OCI-LY1 (cell line): ENCODE measurements around the gene PLAAT5.

Experiments
- H2AFZ ChIP-seq: fragments of 200-600 bp; sonication (generic), shearing (Covaris generic); 2 replicates; pipeline ENCODE4 v1.6.0; 2014; ENCODE audit warnings: antibody characterized with exemption, mild to moderate bottlenecking, low read length
- H3F3A ChIP-seq: fragments of 200-600 bp; sonication (generic), shearing (Covaris generic); 2 replicates; pipeline ENCODE4 v1.6.0; 2014; ENCODE audit warnings: mild to moderate bottlenecking, antibody characterized with exemption, low read length, moderate library complexity; ENCODE audit not compliant: insufficient read depth
- H3K27ac ChIP-seq: fragments of 200-600 bp; sonication (generic); 2 replicates; pipeline ENCODE4 v1.5.1; 2014; ENCODE audit warnings: low read length, mixed run types, mild to moderate bottlenecking, low read depth; ENCODE audit not compliant: poor library complexity, severe bottlenecking
- H3K27me3 ChIP-seq: fragments of 200-600 bp; sonication (generic); 2 replicates; pipeline ENCODE4 v1.6.0; 2014; ENCODE audit warnings: antibody characterized with exemption, mild to moderate bottlenecking, low read length, moderate library complexity; ENCODE audit not compliant: insufficient read depth
- H3K36me3 ChIP-seq: fragments of 200-600 bp; sonication (generic); 2 replicates; pipeline ENCODE4 v1.6.1; 2014; ENCODE audit warnings: mild to moderate bottlenecking, antibody characterized with exemption, low read length, moderate library complexity, mixed read lengths; ENCODE audit not compliant: insufficient read depth
- H3K4me1 ChIP-seq: fragments of 200-600 bp; sonication (generic); 2 replicates; pipeline ENCODE4 v1.5.1; 2014; ENCODE audit warnings: mild to moderate bottlenecking, low read length, moderate library complexity; ENCODE audit not compliant: insufficient read depth, severe bottlenecking
- H3K4me2 ChIP-seq: fragments of 200-600 bp; sonication (generic), shearing (Covaris generic); 2 replicates; pipeline ENCODE4 v1.6.1; 2014; ENCODE audit warnings: low read length
- H3K4me3 ChIP-seq: fragments of 200-600 bp; sonication (generic); 2 replicates; pipeline ENCODE4 v1.5.1; 2014; ENCODE audit warnings: low read length, low read depth, mild to moderate bottlenecking, mixed read lengths; ENCODE audit not compliant: poor library complexity, severe bottlenecking
- H3K79me2 ChIP-seq: fragments of 200-600 bp; shearing (Covaris generic); 2 replicates; pipeline ENCODE4 v1.6.1; 2016; ENCODE audit warnings: mixed run types, low read length, mixed read lengths; ENCODE audit not compliant: insufficient read depth
- H3K9ac ChIP-seq: fragments of 200-600 bp; sonication (generic), shearing (Covaris generic); 2 replicates; pipeline ENCODE4 v1.6.1; 2014; ENCODE audit warnings: mild to moderate bottlenecking, low read length, mixed read lengths
- H3K9me2 ChIP-seq: fragments of 200-600 bp; sonication (generic), shearing (Covaris generic); 2 replicates; pipeline ENCODE4 v1.6.1; 2014; ENCODE audit warnings: low read depth, mild to moderate bottlenecking, low read length, mixed read lengths
- H3K9me3 ChIP-seq: fragments of 200-600 bp; shearing (Covaris generic); 2 replicates; pipeline ENCODE4 v1.6.1; 2014; ENCODE audit warnings: low read length, mixed read lengths
- H4K20me1 ChIP-seq: fragments of 200-600 bp; sonication (generic), shearing (Covaris generic); 2 replicates; pipeline ENCODE4 v1.6.0; 2016; ENCODE audit warnings: mild to moderate bottlenecking, low read length; ENCODE audit not compliant: insufficient read depth
- EZH2 ChIP-seq: fragments of 200-600 bp; sonication (generic), shearing (Covaris generic); IDR thresholded peaks from 2 replicates; pipeline ENCODE4 v1.8.0; 2017; ENCODE audit warnings: borderline replicate concordance, mixed run types, mild to moderate bottlenecking, antibody characterized with exemption, low read length, moderate library complexity, mixed read lengths
- TF ChIP-seq, protein P1 (sequence below): fragments of 200-600 bp; sonication (generic), shearing (Covaris generic); IDR thresholded peaks from 2 replicates; pipeline ENCODE4 v1.5.1; 2017; ENCODE audit warnings: mild to moderate bottlenecking, antibody characterized with exemption, low read length, moderate library complexity, mixed read lengths

The PLAAT5 gene

DNA sequence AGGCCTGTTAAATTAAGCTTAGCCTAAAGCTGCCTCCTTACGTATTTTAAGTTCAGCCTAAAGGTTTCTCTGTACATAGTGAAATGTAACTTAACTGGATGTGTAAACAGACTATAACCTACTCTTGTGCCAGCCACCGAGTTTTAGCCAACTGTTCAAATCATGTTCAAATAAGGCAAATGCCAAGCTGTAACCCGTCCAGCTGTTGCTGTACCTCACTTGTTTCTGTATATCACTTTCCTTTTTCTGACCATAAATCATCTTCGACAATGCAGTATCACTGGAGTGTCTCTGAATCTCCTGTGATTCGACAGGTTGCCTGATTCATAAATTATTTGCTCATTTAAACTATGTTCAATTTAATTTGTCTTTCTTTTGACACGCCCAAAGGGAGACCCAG lies 4.0 kb upstream of the PLAAT5 start:
- Histone ChIP-seq H3K27ac (no peak overlapping the region), H3K79me2 (no peaks in the 10 kb centered on the region), H3F3A (no peaks in the 10 kb centered on the region), H3K9me2 (no peaks in the 10 kb centered on the region), H3K4me3 (no peak overlapping the region), H3K9me3 (peaks cover 2% of the 10 kb centered on the region; the same call in 1 of the 2 replicates), H4K20me1 (no peaks in the 10 kb centered on the region), H2AFZ (no peak overlapping the region), H3K9ac (no peak overlapping the region), H3K27me3 (no peaks in the 10 kb centered on the region), H3K36me3 (no peaks in the 10 kb centered on the region; the same call in 1 of the 2 replicates), H3K4me1 (no peaks in the 10 kb centered on the region), H3K4me2 (no peak overlapping the region)
- TF ChIP-seq, protein P1, sequence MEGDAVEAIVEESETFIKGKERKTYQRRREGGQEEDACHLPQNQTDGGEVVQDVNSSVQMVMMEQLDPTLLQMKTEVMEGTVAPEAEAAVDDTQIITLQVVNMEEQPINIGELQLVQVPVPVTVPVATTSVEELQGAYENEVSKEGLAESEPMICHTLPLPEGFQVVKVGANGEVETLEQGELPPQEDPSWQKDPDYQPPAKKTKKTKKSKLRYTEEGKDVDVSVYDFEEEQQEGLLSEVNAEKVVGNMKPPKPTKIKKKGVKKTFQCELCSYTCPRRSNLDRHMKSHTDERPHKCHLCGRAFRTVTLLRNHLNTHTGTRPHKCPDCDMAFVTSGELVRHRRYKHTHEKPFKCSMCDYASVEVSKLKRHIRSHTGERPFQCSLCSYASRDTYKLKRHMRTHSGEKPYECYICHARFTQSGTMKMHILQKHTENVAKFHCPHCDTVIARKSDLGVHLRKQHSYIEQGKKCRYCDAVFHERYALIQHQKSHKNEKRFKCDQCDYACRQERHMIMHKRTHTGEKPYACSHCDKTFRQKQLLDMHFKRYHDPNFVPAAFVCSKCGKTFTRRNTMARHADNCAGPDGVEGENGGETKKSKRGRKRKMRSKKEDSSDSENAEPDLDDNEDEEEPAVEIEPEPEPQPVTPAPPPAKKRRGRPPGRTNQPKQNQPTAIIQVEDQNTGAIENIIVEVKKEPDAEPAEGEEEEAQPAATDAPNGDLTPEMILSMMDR: no peak
- no peak for TF ChIP-seq EZH2

DNA sequence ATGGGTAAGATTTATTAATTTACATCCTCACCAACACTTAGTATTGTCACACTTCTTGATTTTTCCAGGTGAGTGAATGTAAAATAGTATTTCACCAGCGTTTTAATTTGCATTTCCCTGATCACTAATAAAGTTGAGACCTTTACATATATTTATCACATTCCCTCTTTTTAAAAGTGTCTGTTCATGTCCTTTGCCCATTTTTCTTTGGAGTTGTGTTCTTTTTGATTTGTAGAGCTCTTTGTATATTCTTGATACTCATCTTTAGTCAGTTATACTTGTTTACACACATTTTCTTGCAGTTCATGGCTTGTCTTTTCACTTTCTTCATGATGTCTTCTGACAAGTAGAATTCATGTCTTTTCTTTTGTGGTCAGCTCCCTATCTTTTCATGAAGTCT lies 2.2 kb upstream of the PLAAT5 start:
- no peaks in the 10 kb centered on the region for H3K27me3 ChIP-seq
- H3K4me2 ChIP-seq: no peak overlapping the region
- no peak for TF ChIP-seq EZH2
- TF ChIP-seq, protein P1: no peak
- no peak overlapping the region for H3K4me3 ChIP-seq
- no peaks in the 10 kb centered on the region for H3K9me3 ChIP-seq
- H4K20me1 ChIP-seq: no peaks in the 10 kb centered on the region
- no peak overlapping the region for H3K9ac ChIP-seq
- no peaks in the 10 kb centered on the region for H3F3A ChIP-seq
- no peaks in the 10 kb centered on the region for H3K4me1 ChIP-seq
- H3K27ac ChIP-seq: no peak overlapping the region
- no peaks in the 10 kb centered on the region for H3K36me3 ChIP-seq
- no peaks in the 10 kb centered on the region for H3K9me2 ChIP-seq
- no peaks in the 10 kb centered on the region for H3K79me2 ChIP-seq
- no peak overlapping the region for H2AFZ ChIP-seq

DNA sequence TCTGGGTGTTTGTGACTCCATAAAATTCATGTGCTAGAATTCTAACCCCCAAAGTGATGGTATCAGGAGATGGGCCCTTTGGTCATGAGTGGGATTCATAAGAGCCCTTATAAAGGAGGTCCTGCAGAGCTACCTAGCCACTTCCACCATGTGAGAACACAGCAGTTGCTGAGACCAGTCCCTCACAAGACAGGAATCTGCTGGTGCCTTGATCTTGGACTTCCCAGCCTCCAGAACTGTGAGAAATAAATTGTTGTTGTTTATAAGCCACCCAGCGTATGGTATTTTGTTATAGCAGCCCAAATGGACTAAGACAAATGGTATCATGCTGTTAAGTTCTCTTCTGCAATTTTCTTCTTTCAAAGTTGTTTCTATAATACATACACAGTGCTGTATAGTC lies 1.5 kb upstream of the PLAAT5 start:
- Histone ChIP-seq H3K9me2 (no peaks in the 10 kb centered on the region), H2AFZ (no peak overlapping the region), H3K27me3 (no peaks in the 10 kb centered on the region), H3K9ac (no peak overlapping the region), H3F3A (no peaks in the 10 kb centered on the region), H3K79me2 (no peaks in the 10 kb centered on the region), H4K20me1 (no peaks in the 10 kb centered on the region), H3K36me3 (no peaks in the 10 kb centered on the region), H3K4me3 (no peak overlapping the region), H3K4me1 (no peaks in the 10 kb centered on the region), H3K27ac (no peak overlapping the region), H3K4me2 (no peak overlapping the region), H3K9me3 (no peaks in the 10 kb centered on the region)
- no peak for TF ChIP-seq EZH2
- TF ChIP-seq, protein P1: no peak
